ENCODE results near the gene UROC1. TPM values are rescaled to one million over a fixed set of nuclear protein-coding genes. Genes with fewer than 3 reads are reported as not detected.
A peak's percentile ranks its signal among the peaks of the same experiment; 100 is the strongest.

Gene UROC1
- total and polyA plus RNA-seq, 8 donors: 0.08 to 0.24 (median 0.13) TPM; not detected in 3

- TF ChIP-seq CTCF (IDR thresholded peaks at IDR 0.05): no peak
- no peak overlapping the region for H3K27ac ChIP-seq
- H3K27me3 ChIP-seq: no peaks in the 10 kb centered on the region
- peak in 2 of 4 donors; percentile 8 to 24 for DNase-seq
- intact Hi-C loops (cut with DNase I): no loop called here
- no peaks in the 10 kb centered on the region for H3K36me3 ChIP-seq
- ATAC-seq: no peak
- no peak overlapping the region for H3K4me3 ChIP-seq
- H3K9me3 ChIP-seq: no peaks in the 10 kb centered on the region
- H3K4me1 ChIP-seq: no peaks in the 10 kb centered on the region
Measured at GRCh38 chr3:126512026-126512425, 5.5 kb downstream of the UROC1 start.

- intact Hi-C loops (cut with DNase I): no loop called here
- no peak for ATAC-seq
- H3K27me3 ChIP-seq: no peaks in the 10 kb centered on the region
Measured at GRCh38 chr3:126511291-126511690, 6.3 kb downstream of the UROC1 start.

GRCh38 chr3:126510308-126510910, 7.2 kb downstream of the UROC1 start:
- Histone ChIP-seq H3K27me3 (no peaks in the 10 kb centered on the region), H3K4me3 (no peak overlapping the region), H3K9me3 (no peaks in the 10 kb centered on the region), H3K4me1 (no peaks in the 10 kb centered on the region), H3K36me3 (no peaks in the 10 kb centered on the region), H3K27ac (no peak overlapping the region)
- peak in 2 of 4 donors; percentile 23 to 67 for DNase-seq
- no peak for ATAC-seq
- TF ChIP-seq CTCF (IDR thresholded peaks at IDR 0.05): no peak
- intact Hi-C loops (cut with DNase I): no loop called here

More at GRCh38 chr3:126511291-126511690, 6.3 kb downstream of the UROC1 start:
- no peak overlapping the region for H3K4me3 ChIP-seq
- no peaks in the 10 kb centered on the region for H3K36me3 ChIP-seq
- H3K4me1 ChIP-seq: no peaks in the 10 kb centered on the region
- no peaks in the 10 kb centered on the region for H3K9me3 ChIP-seq
- TF ChIP-seq CTCF (IDR thresholded peaks at IDR 0.05): no peak
- H3K27ac ChIP-seq: no peak overlapping the region
- DNase-seq: peak in 1 of 4 donors; percentile 58

- ATAC-seq (no peak), DNase-seq (peak in 2 of 4 donors; percentile 29 to 68)
- intact Hi-C loops (cut with DNase I): no loop called here
- Histone ChIP-seq H3K36me3 (no peaks in the 10 kb centered on the region), H3K27me3 (peaks cover 0 to 6% of the 10 kb centered on the region in 2 donors), H3K4me1 (no peaks in the 10 kb centered on the region), H3K9me3 (no peaks in the 10 kb centered on the region), H3K27ac (no peak overlapping the region), H3K4me3 (no peak overlapping the region)
- TF ChIP-seq CTCF (IDR thresholded peaks at IDR 0.05): no peak
Measured at GRCh38 chr3:126509597-126510307, 7.8 kb downstream of the UROC1 start.

- TF ChIP-seq CTCF (IDR thresholded peaks at IDR 0.05): no peak
- DNase-seq (peak in 1 of 4 donors; percentile 58), ATAC-seq (peak; percentile 62)
- Histone ChIP-seq H3K27me3 (peaks cover 0 to 18% of the 10 kb centered on the region in 2 donors), H3K9me3 (no peaks in the 10 kb centered on the region), H3K36me3 (no peaks in the 10 kb centered on the region), H3K4me3 (no peak overlapping the region), H3K27ac (no peak overlapping the region), H3K4me1 (no peaks in the 10 kb centered on the region)
- intact Hi-C loops (cut with DNase I): no loop called here
Measured at GRCh38 chr3:126508564-126508964, 9.0 kb downstream of the UROC1 start.
